DMS53 (cell line): Measurements from ENCODE around the gene CDKN1B.

Experiments used
- DNase-seq: peaks from one replicate; lab custom pipeline; 2025; lab: John Stamatoyannopoulos, UW

The CDKN1B gene

GRCh38 chr12:12701457-12701856, 15.7 kb upstream of the CDKN1B start:
- DNase-seq: no peak

- DNase-seq: peak; percentile 98
Measured at GRCh38 chr12:12704593-12705230, 12.5 kb upstream of the CDKN1B start.

GRCh38 chr12:12705838-12706520, 11.2 kb upstream of the CDKN1B start:
- no peak for DNase-seq

- no peak for DNase-seq
Measured at GRCh38 chr12:12713932-12714275, 3.3 kb upstream of the CDKN1B start.

- peak; percentile 91 for DNase-seq
Measured at GRCh38 chr12:12714276-12715021, 2.7 kb upstream of the CDKN1B start.

GRCh38 chr12:12715128-12715458, 2.1 kb upstream of the CDKN1B start:
- DNase-seq: no peak

- peak; percentile 56 for DNase-seq
Measured at GRCh38 chr12:12715459-12716150, 1.6 kb upstream of the CDKN1B start.

GRCh38 chr12:12716151-12716792, 896 bp upstream of the CDKN1B start:
- DNase-seq: peak; percentile 63

GRCh38 chr12:12717586-12718380, 615 bp downstream of the CDKN1B start:
- peak; percentile 78 for DNase-seq

GRCh38 chr12:12718381-12718759, 1.2 kb downstream of the CDKN1B start:
- no peak for DNase-seq

GRCh38 chr12:12718853-12719252, 1.7 kb downstream of the CDKN1B start:
- peak; percentile 33 for DNase-seq

- no peak for DNase-seq
Measured at GRCh38 chr12:12719496-12719895, 2.3 kb downstream of the CDKN1B start.

GRCh38 chr12:12720052-12720451, 2.9 kb downstream of the CDKN1B start:
- DNase-seq: no peak

- DNase-seq: no peak
Measured at GRCh38 chr12:12720672-12721161, 3.5 kb downstream of the CDKN1B start.

- DNase-seq: peak; percentile 50
Measured at GRCh38 chr12:12721176-12721751, 4.1 kb downstream of the CDKN1B start.

GRCh38 chr12:12721814-12722434, 4.8 kb downstream of the CDKN1B start:
- DNase-seq: peak; percentile 61

- peak; percentile 81 for DNase-seq
Measured at GRCh38 chr12:12722435-12723148, 5.4 kb downstream of the CDKN1B start.

- peak; percentile 63 for DNase-seq
Measured at GRCh38 chr12:12723149-12723680, 6.0 kb downstream of the CDKN1B start.

GRCh38 chr12:12723681-12724420, 6.7 kb downstream of the CDKN1B start:
- DNase-seq: peak; percentile 86
